MM.1S (cell line): Measurements from ENCODE around the gene PPP4R1.

ENCODE experiments used
- EZH2 ChIP-seq: fragments of 300-600 bp; sonication (generic); optimal IDR thresholded peaks from 2 replicates; pipeline ENCODE3; 2017; ENCODE audit warnings: low read depth, mild to moderate bottlenecking, antibody characterized with exemption, low read length, mixed read lengths
- TF ChIP-seq, protein P1 (sequence below): fragments of 300-600 bp; sonication (generic); IDR thresholded peaks from 2 replicates; pipeline ENCODE4 v1.5.1; 2016; ENCODE audit warnings: antibody characterized with exemption, low read length, mixed read lengths

DNA sequence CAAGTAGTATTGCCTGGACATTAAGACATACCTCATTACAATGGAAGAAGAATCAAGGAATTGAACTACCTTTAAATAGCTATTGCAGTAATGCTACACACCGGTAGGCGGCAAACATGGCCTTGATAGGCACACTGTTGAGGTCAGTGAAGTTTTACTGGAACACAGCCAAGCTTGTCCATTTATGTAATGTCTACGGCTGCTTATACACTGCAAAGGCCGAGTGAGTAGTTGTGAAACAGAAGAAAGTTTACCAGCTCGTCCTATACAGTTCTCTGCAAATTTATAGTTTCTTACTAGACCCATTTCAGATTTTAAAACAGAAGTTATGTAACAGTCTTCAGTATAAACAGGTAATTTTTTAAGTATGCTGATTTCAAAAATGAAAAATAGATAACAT lies 38.8 kb downstream of the PPP4R1 start:
- TF ChIP-seq, protein P1, sequence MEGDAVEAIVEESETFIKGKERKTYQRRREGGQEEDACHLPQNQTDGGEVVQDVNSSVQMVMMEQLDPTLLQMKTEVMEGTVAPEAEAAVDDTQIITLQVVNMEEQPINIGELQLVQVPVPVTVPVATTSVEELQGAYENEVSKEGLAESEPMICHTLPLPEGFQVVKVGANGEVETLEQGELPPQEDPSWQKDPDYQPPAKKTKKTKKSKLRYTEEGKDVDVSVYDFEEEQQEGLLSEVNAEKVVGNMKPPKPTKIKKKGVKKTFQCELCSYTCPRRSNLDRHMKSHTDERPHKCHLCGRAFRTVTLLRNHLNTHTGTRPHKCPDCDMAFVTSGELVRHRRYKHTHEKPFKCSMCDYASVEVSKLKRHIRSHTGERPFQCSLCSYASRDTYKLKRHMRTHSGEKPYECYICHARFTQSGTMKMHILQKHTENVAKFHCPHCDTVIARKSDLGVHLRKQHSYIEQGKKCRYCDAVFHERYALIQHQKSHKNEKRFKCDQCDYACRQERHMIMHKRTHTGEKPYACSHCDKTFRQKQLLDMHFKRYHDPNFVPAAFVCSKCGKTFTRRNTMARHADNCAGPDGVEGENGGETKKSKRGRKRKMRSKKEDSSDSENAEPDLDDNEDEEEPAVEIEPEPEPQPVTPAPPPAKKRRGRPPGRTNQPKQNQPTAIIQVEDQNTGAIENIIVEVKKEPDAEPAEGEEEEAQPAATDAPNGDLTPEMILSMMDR = no peak
- no peak for TF ChIP-seq EZH2
